Adrenal gland (tissue), 12 donors: ENCODE measurements around the gene DPP6. TPM values are rescaled to one million over a fixed set of nuclear protein-coding genes. Genes with fewer than 3 reads are reported as not detected.

Experiments
- DNase-seq, 7 donors: peaks; one replicate each; pipeline ENCODE4 v3.0.0-alpha.2; 2019 to 2020
- H3K27ac ChIP-seq, 5 donors: fragments of 200-600 bp; sonication (generic) in 4 of 5; 1 replicate in 3 of 5; 2 replicates in 2 of 5; pipeline versions ENCODE4 v1.5.1 to v1.8.0; 2016 to 2020; ENCODE audit warnings: mild to moderate bottlenecking in 1 of 5
- H3K27me3 ChIP-seq: fragments of 200-600 bp; 2 replicates; pipeline ENCODE4 v1.8.0; 2021
- H3K36me3 ChIP-seq, 2 donors: fragments of 200-600 bp; replicated peaks in 1 of 2; 1 replicate in 1 of 2; 2 replicates in 1 of 2; pipeline versions ENCODE4 v1.5.1 to v1.8.0; 2018 to 2022
- H3K4me1 ChIP-seq, 2 donors: fragments of 200-600 bp; replicated peaks in 1 of 2; 1 replicate in 1 of 2; 2 replicates in 1 of 2; pipeline versions ENCODE4 v1.5.1 to v1.8.0; 2018 to 2021
- H3K4me3 ChIP-seq, 4 donors: fragments of 200-600 bp; sonication (generic) in 3 of 4; one replicate each; pipeline ENCODE4 v1.5.1; 2016 to 2018
- H3K9me3 ChIP-seq, 3 donors: fragments of 200-600 bp; sonication (generic) in 1 of 3; replicated peaks in 1 of 3; 1 replicate in 2 of 3; 2 replicates in 1 of 3; pipeline versions ENCODE4 v1.5.1 to v1.8.0; 2016 to 2021
- CTCF ChIP-seq, 6 experiments: fragments of 450-650 bp in 4 of 6; fragments of 200-600 bp in 2 of 6; sonication (generic) in 1 of 6; IDR thresholded peaks; 1 replicate in 5 of 6; 2 replicates in 1 of 6; pipeline versions ENCODE4 v1.5.1 to v1.8.0; 2016 to 2021; ENCODE audit warnings: antibody characterized with exemption in 6 of 6, mild to moderate bottlenecking in 2 of 6, moderate library complexity in 1 of 6
- POLR2A ChIP-seq, 2 donors: fragments of 450-650 bp; IDR thresholded peaks; one replicate each; pipeline ENCODE4 v1.6.1; 2017; ENCODE audit warnings: antibody characterized with exemption in 2 of 2, mild to moderate bottlenecking in 2 of 2, moderate library complexity in 1 of 2
- WGBS, 4 donors: extraction: QIAGEN DNeasy Blood & Tissue Kit in 2 of 4; methylation state at CpG; one replicate each; pipeline versions ENCODE4 v1.1.5 to v1.1.7; 2013 to 2017; 5-methylcytosine and 5-hydroxymethylcytosine counted together
- intact Hi-C, 2 donors: fragments of 100-400 bp; cut with DNase I; formaldehyde crosslinking; loops; one replicate each; pipeline versions ENCODE4 v1.14.1 to v1.15.0; 2022 to 2023
- polyA plus RNA-seq, 3 donors: library from polyadenylated mRNA; stranded (reverse); fragments of 200-250 nt in 2 of 3; fragments of 350-450 nt in 1 of 3; fragmentation: Illumina TruSeq in 1 of 3; extraction: RNeasy Lipid Tissue Mini Kit (QIAGEN cat#74804) in 1 of 3; gene quantifications; one replicate each; pipeline ENCODE4 v1.2.3, GENCODE V29; 2013 to 2014
- total RNA-seq, 9 donors: library from RNA; depleted of rRNA in 4 of 9; stranded (reverse); fragments of >200 nt in 4 of 9; fragments of 120-200 nt in 1 of 9; fragmentation: NEBNext Ultra II Directional in 1 of 9; extraction: Animal tissue kit (Norgen Biotek cat#: 25700) in 1 of 9; gene quantifications; one replicate each; pipeline versions ENCODE4 v1.1.0 to v1.2.4, GENCODE V29; 2013 to 2023
- donor health status: healthy with polysubstance abuse.
- donor health status: Bipolar disorder and iron deficiency.
- donor health status: DM: yes; HTN: yes; CAD: no.
- donor health status: DM: no; HTN: no; CAD: no.
- donor health status: DM: no; HTN: no; CAD: no.
- donor health status: DM: yes; HTN: yes; CAD: no.

Gene DPP6
- total and polyA plus RNA-seq, 12 donors, result 0.39 to 13.1 (median 5.1) TPM

GRCh38 chr7:154942691-154943090, 890.5 kb downstream of the DPP6 start:
- intact Hi-C loops, result no loop called here
- WGBS, 4 donors, result 82 to 93% (median 86%) methylated on average over 2 of the region's 2 CpGs

More at GRCh38 chr7:154942691-154943090, 890.5 kb downstream of the DPP6 start:
- H3K4me3 ChIP-seq, result no peak overlapping the region
- H3K36me3 ChIP-seq, result peaks cover 0 to 39% of the 10 kb centered on the region in 2 donors
- DNase-seq, result no peak
- H3K27ac ChIP-seq, result no peak overlapping the region
- TF ChIP-seq POLR2A (IDR thresholded peaks at IDR 0.05) (no peak), CTCF (IDR thresholded peaks at IDR 0.05) (no peak)
- H3K9me3 ChIP-seq, result no peaks in the 10 kb centered on the region
- no peaks in the 10 kb centered on the region for H3K27me3 ChIP-seq
- no peaks in the 10 kb centered on the region for H3K4me1 ChIP-seq
